Lower lobe of right lung (tissue), 2 donors: ENCODE data around the gene CHD2. TPM values are rescaled to one million over a fixed set of nuclear protein-coding genes. Genes with fewer than 3 reads are reported as not detected.

Source experiments
- ATAC-seq, 2 donors: fragments of 200-7000 bp; cut with Tn5 transposase; one replicate each; pipeline ENCODE4 v1.9.1; 2020 to 2022; ENCODE audit warnings: mild to moderate bottlenecking in 2 of 2, moderate library complexity in 2 of 2
- DNase-seq: peaks from one replicate; pipeline ENCODE4 v3.0.0-alpha.2; 2020
- H3K27ac ChIP-seq: fragments of 200-600 bp; one replicate; pipeline ENCODE4 v1.8.0; 2022
- H3K27me3 ChIP-seq: fragments of 200-600 bp; one replicate; pipeline ENCODE4 v1.8.0; 2022; ENCODE audit warnings: low read depth
- H3K36me3 ChIP-seq: fragments of 200-600 bp; one replicate; pipeline ENCODE4 v1.8.0; 2022; ENCODE audit warnings: mild to moderate bottlenecking
- H3K4me1 ChIP-seq: fragments of 200-600 bp; one replicate; pipeline ENCODE4 v1.8.0; 2022
- H3K4me3 ChIP-seq: fragments of 200-600 bp; one replicate; pipeline ENCODE4 v1.8.0; 2022; ENCODE audit warnings: mild to moderate bottlenecking
- H3K9me3 ChIP-seq: fragments of 200-600 bp; one replicate; pipeline ENCODE4 v1.8.0; 2022
- CTCF ChIP-seq: fragments of 200-600 bp; IDR thresholded peaks from one replicate; pipeline ENCODE4 v1.8.0; 2022; ENCODE audit warnings: antibody characterized with exemption, mild to moderate bottlenecking
- intact Hi-C: fragments of 100-400 bp; cut with DNase I; formaldehyde crosslinking; loops from one replicate; pipeline ENCODE4 v1.11.0; 2022
- total RNA-seq: library from RNA; stranded (reverse); fragmentation: NEBNext Ultra II Directional; extraction: Animal tissue kit (Norgen Biotek cat#: 25700); gene quantifications from one replicate; pipeline ENCODE4 v1.2.1, GENCODE V29; 2021
- donor health status: DM: no; HTN: yes; CAD: no; lungs with severe emphysema.

The CHD2 gene
- total RNA-seq, 1 donor from 2014 or later = 158 TPM

- TF ChIP-seq CTCF = no peak
- Histone ChIP-seq H3K4me1 (peaks cover 22% of the 10 kb centered on the region), H3K36me3 (peaks cover 100% of the 10 kb centered on the region), H3K27ac (peak overlapping the region; percentile 28), H3K4me3 (no peak overlapping the region), H3K27me3 (no peaks in the 10 kb centered on the region), H3K9me3 (no peaks in the 10 kb centered on the region)
- ATAC-seq = peak; percentile 20 to 32
- intact Hi-C loops = no loop called here
- no peak for DNase-seq
These were observed 30.0 kb downstream of the CHD2 start for GRCh38 chr15:92930054-92930621.

GRCh38 chr15:92930776-92931175, 30.7 kb downstream of the CHD2 start:
- ATAC-seq (peak; percentile 29 to 48), DNase-seq (no peak)
- no peaks in the 10 kb centered on the region for H3K27me3 ChIP-seq
- H3K9me3 ChIP-seq = no peaks in the 10 kb centered on the region
- H3K4me3 ChIP-seq = no peak overlapping the region
- intact Hi-C loops = no loop called here
- peak overlapping the region; percentile 28 for H3K27ac ChIP-seq
- peaks cover 100% of the 10 kb centered on the region for H3K36me3 ChIP-seq
- H3K4me1 ChIP-seq = peaks cover 22% of the 10 kb centered on the region
- no peak for TF ChIP-seq CTCF

- Histone ChIP-seq H3K36me3 (peaks cover 100% of the 10 kb centered on the region), H3K9me3 (no peaks in the 10 kb centered on the region), H3K4me3 (no peak overlapping the region), H3K27me3 (no peaks in the 10 kb centered on the region), H3K27ac (no peak overlapping the region), H3K4me1 (peaks cover 22% of the 10 kb centered on the region)
- intact Hi-C loops = no loop called here
- ATAC-seq = no peak
- DNase-seq = no peak
- no peak for TF ChIP-seq CTCF
These were observed 33.0 kb downstream of the CHD2 start for GRCh38 chr15:92932946-92933649.

- DNase-seq (no peak), ATAC-seq (no peak)
- Histone ChIP-seq H3K27ac (no peak overlapping the region), H3K27me3 (no peaks in the 10 kb centered on the region), H3K4me3 (no peak overlapping the region), H3K36me3 (peaks cover 100% of the 10 kb centered on the region), H3K9me3 (no peaks in the 10 kb centered on the region), H3K4me1 (peaks cover 17% of the 10 kb centered on the region)
- no peak for TF ChIP-seq CTCF
- intact Hi-C loops = no loop called here
These were observed 33.7 kb downstream of the CHD2 start for GRCh38 chr15:92933831-92934230.

GRCh38 chr15:92934716-92935115, 34.6 kb downstream of the CHD2 start:
- H3K4me1 ChIP-seq = peaks cover 17% of the 10 kb centered on the region
- intact Hi-C loops = no loop called here
- DNase-seq (no peak), ATAC-seq (no peak)
- H3K4me3 ChIP-seq = no peak overlapping the region
- H3K36me3 ChIP-seq = peaks cover 100% of the 10 kb centered on the region
- no peaks in the 10 kb centered on the region for H3K9me3 ChIP-seq
- no peak for TF ChIP-seq CTCF
- no peak overlapping the region for H3K27ac ChIP-seq
- no peaks in the 10 kb centered on the region for H3K27me3 ChIP-seq
